Heart left ventricle (tissue), 16 donors: ENCODE data around the gene LPP. TPM values are rescaled to one million over a fixed set of nuclear protein-coding genes. Genes with fewer than 3 reads are reported as not detected.

Experiments used
- ATAC-seq, 4 donors: fragments of 200-7000 bp; cut with Tn5 transposase; one replicate each; pipeline ENCODE4 v1.9.1; 2020 to 2022; ENCODE audit warnings: moderate library complexity in 4 of 4, mild to moderate bottlenecking in 3 of 4, moderate number of reproducible peaks in 1 of 4
- DNase-seq, 5 donors: peaks; one replicate each; pipeline ENCODE4 v3.0.0-alpha.2; 2020
- H3K27ac ChIP-seq, 12 donors: fragments of 200-600 bp; sonication (generic) in 4 of 12; one replicate each; pipeline versions ENCODE4 v1.5.0 to v1.8.0; 2016 to 2022; ENCODE audit warnings: mild to moderate bottlenecking in 2 of 12
- H3K27me3 ChIP-seq, 9 donors: fragments of 200-600 bp; sonication (generic) in 2 of 9; one replicate each; pipeline versions ENCODE4 v1.5.1 to v1.8.0; 2016 to 2022; ENCODE audit warnings: mild to moderate bottlenecking in 3 of 9
- H3K36me3 ChIP-seq, 9 donors: fragments of 200-600 bp; sonication (generic) in 2 of 9; one replicate each; pipeline versions ENCODE4 v1.5.0 to v1.8.0; 2018 to 2022; ENCODE audit warnings: mild to moderate bottlenecking in 2 of 9
- H3K4me1 ChIP-seq, 12 donors: fragments of 200-600 bp; sonication (generic) in 4 of 12; one replicate each; pipeline versions ENCODE4 v1.5.0 to v1.8.0; 2016 to 2022; ENCODE audit warnings: mild to moderate bottlenecking in 3 of 12
- H3K4me3 ChIP-seq, 12 donors: fragments of 200-600 bp; sonication (generic) in 4 of 12; one replicate each; pipeline versions ENCODE4 v1.5.0 to v1.8.0; 2017 to 2022; ENCODE audit warnings: mild to moderate bottlenecking in 9 of 12, moderate library complexity in 4 of 12
- H3K9me3 ChIP-seq, 12 donors: fragments of 200-600 bp; sonication (generic) in 4 of 12; one replicate each; pipeline versions ENCODE4 v1.5.0 to v1.8.0; 2016 to 2022; ENCODE audit warnings: mild to moderate bottlenecking in 1 of 12
- CTCF ChIP-seq, 12 donors: fragments of 200-600 bp; sonication (generic) in 4 of 12; IDR thresholded peaks; one replicate each; pipeline versions ENCODE4 v1.5.0 to v1.8.0; 2018 to 2022; ENCODE audit warnings: antibody characterized with exemption in 12 of 12, mild to moderate bottlenecking in 5 of 12
- POLR2A ChIP-seq, 2 donors: fragments of 450-650 bp; IDR thresholded peaks; one replicate each; pipeline ENCODE4 v1.6.1; 2017; ENCODE audit warnings: antibody characterized with exemption in 2 of 2, mild to moderate bottlenecking in 2 of 2, moderate library complexity in 2 of 2
- WGBS, 4 donors: extraction: QIAGEN DNeasy Blood & Tissue Kit in 2 of 4; methylation state at CpG; one replicate each; pipeline versions ENCODE4 v1.1.5 to v1.1.7; 2013 to 2018; 5-methylcytosine and 5-hydroxymethylcytosine counted together
- intact Hi-C, 10 donors: fragments of 100-400 bp; cut with DNase I; formaldehyde crosslinking; loops; one replicate each; pipeline versions ENCODE4 v1.11.1 to v1.14.2; 2022
- microRNA counts, 2 donors: library from miRNA; unstranded; fragments of <30 nt; microRNA quantifications; one replicate each; lab custom pipeline; 2016
- microRNA-seq, 4 donors: library from miRNA; unstranded; fragments of <30 nt; microRNA quantifications; one replicate each; pipeline versions ENCODE4 to v1.2.0, GENCODE V29; 2017 to 2020
- polyA plus RNA-seq, 2 donors: library from polyadenylated mRNA; stranded (reverse); fragments of 200-250 nt; gene quantifications; one replicate each; pipeline ENCODE4 v1.2.3, GENCODE V29; 2013
- total RNA-seq, 9 donors: library from RNA; depleted of rRNA in 2 of 9; stranded (reverse); fragments of >200 nt in 2 of 9; fragmentation: NEBNext Ultra II Directional in 3 of 9; extraction: Animal tissue kit (Norgen Biotek cat#: 25700) in 3 of 9; gene quantifications; one replicate each; pipeline versions ENCODE4 v1.1.0 to v1.2.4, GENCODE V29; 2016 to 2023
- donor health status: ischemic (EF 13 %, LVEDD 7.1; RV severe dilation, severe dysfunction).
- donor health status: healthy with polysubstance abuse.
- donor health status: DM: no; HTN: yes; CAD: no.
- donor health status: DM: no; HTN: no; CAD: no.
- donor health status: ischemic (EF 25% LVEDD 6.9; RV normal size, moderate dysfunction).
- donor health status: ischemic (EF 25% LVEDD 5.7; RV mildly dilated, moderate dysfunction).
- donor health status: healthy.
- donor health status: DM: yes; HTN: yes; CAD: no.
- donor health status: ischemic (EF 35%, LVEDD 5.7; RV mildly dilated, moderate dysfunction).
- donor health status: nonischemic (EF 11% LVEDD 7.7; RV severe dilation, severe dysfunction).
- donor health status: DM: yes; HTN: yes; CAD: no.
- donor health status: PGD.
- donor health status: ischemic (EF 29% LVEDD 5.4; RV normal size, mild dysfunction).
- donor health status: nonischemic (EF 23%, LVEDD 6.1; RV moderate dilation, normal function).

Gene LPP
- total and polyA plus RNA-seq, 11 donors = 9.2 to 178 (median 100) TPM

DNA sequence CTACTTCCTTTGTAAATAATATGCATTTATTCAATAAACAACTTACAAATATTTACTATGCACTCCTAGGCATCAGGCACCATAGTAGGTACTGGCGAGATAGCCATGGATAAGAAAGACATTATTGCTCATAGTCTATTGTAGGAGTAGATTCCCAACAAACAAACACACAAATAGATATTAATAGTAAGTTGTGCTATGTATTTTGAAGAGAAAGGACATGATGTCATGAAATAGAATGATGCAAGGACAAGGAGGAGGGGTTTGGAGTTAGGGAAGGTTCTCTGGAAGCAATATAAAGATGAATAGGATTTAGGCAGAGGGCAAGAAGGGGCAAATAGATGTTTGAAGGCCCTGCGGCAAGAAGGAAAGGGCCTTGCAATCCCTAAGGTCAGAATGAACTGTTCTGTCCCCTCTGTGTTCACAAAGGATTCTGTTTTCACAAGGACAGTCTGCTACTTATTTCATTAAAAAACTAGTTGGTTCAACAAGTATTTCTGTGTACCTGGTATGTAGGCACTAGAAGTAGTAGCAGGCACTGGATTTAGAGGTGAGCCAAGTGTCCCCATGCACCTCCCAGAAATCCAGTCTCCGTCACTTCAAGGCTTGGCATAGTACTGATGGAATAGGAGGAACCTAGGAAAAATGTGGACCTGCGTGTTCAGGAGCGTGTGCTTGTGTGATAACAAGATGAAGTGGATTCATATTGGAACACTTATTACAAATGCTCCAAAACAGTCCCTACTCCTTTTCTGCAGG lies 786.0 kb downstream of the LPP start:
- WGBS, 4 donors = 86 to 93% (median 89%) methylated on average over 5 of the region's 5 CpGs
- intact Hi-C loops = loop anchor here in 4 of 10 donors (10.0 kb wide), 4 partner anchors 165 to 675 kb away; no protein-coding TSS in a partner anchor
- H3K36me3 ChIP-seq = no peaks in the 10 kb centered on the region
- DNase-seq (no peak), ATAC-seq (peak in 2 of 4 donors; percentile 11 to 49)
- H3K27me3 ChIP-seq = no peaks in the 10 kb centered on the region
- H3K27ac ChIP-seq = peak overlapping the region in 5 of 12 donors; percentile 7 to 81 (median 38)
- no peaks in the 10 kb centered on the region for H3K9me3 ChIP-seq
- no peak overlapping the region for H3K4me3 ChIP-seq
- TF ChIP-seq CTCF (IDR thresholded peaks at IDR 0.05) (no peak), POLR2A (IDR thresholded peaks at IDR 0.05) (no peak)
- peaks cover 0 to 56% (median 5%) of the 10 kb centered on the region in 12 donors for H3K4me1 ChIP-seq

MicroRNAs encoded within 50 kb of the gene (microRNA counts, 767-probe panel; counts per million panel counts)
- microRNA hsa-miR-28-3p (lab: Ali Mortazavi, UCI) (3,112 to 3,355 counts per million in 2 donors), microRNA hsa-miR-28-5p (lab: Ali Mortazavi, UCI) (3,880 to 3,919 counts per million in 2 donors)

Small RNA genes lying within 50 kb of the gene (microRNA-seq; reads per million reads assigned to microRNA genes)
- gene MIR28 = 3,515 to 7,680 (median 6,476) reads per million in 4 donors
